LNCaP clone FGC (cell line): ENCODE results near the gene CASP14.
"Not testable (repeated sequence)": the region's sequence is repeated elsewhere in the genome, so short reads cannot be mapped to it uniquely, and the experiment has no call there.

Source experiments
- DNase-seq: peaks from one replicate; pipeline ENCODE4 v3.0.0-alpha.2; 2011; ENCODE audit warnings: low read depth
- H3K4me3 ChIP-seq: 2 replicates; pipeline ENCODE4 v1.5.1; 2011; ENCODE audit warnings: mild to moderate bottlenecking, low read depth, low read length, control low read depth
- CTCF ChIP-seq: IDR thresholded peaks from 2 replicates; pipeline ENCODE4 v1.5.1; 2012; ENCODE audit warnings: mild to moderate bottlenecking; ENCODE audit not compliant: control insufficient read depth, insufficient read depth; ENCODE audit errors: extremely low read depth

Gene CASP14

DNA sequence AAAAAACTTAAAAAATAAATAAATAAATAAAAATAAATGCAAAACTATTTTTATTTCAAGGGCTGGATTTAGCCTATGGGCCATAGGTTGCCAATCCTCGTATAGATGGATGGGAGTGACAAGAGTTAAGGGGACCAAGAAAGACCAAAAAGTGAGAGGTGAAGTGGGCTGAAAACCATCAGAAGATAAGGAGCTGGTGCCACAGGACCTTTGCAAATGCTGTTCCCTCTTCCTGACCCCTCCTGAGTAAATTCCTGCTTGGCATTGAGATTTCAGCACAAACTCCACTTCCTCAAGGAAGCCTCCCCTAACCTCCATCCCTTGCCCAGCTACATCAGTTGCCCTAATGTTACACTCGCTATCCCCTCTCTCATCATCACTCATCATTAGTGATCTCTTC, 43.7 kb downstream of the CASP14 start:
- H3K4me3 ChIP-seq: no peak overlapping the region
- no peak for TF ChIP-seq CTCF
- no peak for DNase-seq

DNA sequence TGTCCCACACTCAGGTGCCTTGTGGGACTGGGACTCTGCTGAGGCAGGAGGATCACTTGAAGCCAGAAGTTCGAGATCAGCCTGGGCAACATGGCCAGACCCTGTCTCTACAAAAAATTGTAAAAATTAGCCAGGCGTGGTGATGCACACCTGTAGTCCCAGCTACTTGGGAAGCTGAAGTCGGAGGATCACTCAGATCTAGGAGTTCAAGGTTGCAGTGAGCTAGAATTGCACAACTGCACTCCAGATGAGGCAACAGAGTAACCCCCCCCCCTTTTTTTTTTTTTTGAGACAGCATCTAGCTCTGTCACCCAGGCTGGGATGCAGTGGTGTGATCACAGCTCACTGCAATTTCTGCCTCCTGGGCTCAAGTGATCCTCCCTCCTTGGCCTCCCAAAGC, 46.9 kb downstream of the CASP14 start:
- no peak for TF ChIP-seq CTCF

DNA sequence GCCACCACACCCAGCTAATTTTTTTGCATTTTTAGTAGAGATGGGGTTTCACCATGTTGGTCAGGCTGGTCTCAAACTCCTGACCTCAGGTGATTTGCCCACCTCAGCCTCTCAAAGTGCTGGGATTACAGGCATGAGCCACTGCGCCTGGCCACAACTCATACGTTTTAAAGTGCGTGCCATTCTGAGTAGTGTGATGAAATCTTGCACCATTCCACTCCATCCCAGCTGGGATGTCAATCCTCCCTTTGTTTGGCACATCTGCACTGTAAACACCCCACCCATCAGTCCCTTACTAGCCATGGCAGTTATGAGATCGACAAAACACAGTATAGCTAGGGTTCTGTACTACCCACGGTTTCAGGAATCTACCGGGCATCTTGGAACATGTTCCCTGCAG, 48.7 kb downstream of the CASP14 start:
- not testable (repeated sequence) for DNase-seq

More for the DNA sequence above, 46.9 kb downstream of the CASP14 start:
- DNase-seq: no peak
- H3K4me3 ChIP-seq: no peak overlapping the region

GRCh38 chr19:15098460-15098859, 49.2 kb downstream of the CASP14 start:
- no peak for DNase-seq
- no peak for TF ChIP-seq CTCF
- no peak overlapping the region for H3K4me3 ChIP-seq

More for the DNA sequence above, 48.7 kb downstream of the CASP14 start:
- H3K4me3 ChIP-seq: not testable (repeated sequence)

DNA sequence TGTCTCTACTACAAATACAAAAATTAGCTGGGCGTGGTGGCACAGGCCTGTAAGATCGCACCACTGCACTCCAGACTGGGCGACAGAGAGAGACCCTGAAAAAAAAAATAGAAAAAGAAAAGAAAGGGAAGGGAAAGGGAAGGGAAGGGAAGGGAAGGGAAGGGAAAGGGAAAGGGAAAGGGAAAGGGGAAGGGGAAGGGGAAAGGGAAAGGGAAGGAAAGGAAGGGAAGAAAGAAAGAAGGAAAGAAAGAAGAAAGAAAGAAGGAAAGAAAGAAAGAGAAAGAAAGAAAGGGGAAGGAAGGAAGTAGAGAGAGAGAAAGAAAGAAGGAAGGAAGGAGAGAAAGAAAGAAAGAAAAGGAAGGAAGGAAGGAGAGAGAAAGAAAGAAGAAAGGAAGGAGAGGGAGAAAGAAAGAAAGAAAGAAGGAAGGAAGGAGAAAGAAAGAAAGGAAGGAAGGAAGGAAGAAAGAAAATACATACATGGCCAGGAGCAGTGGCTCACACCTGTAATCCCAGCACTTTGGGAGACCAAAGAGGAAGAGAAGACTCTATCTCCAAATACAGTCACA, 49.8 kb downstream of the CASP14 start:
- no peak for TF ChIP-seq CTCF
- H3K4me3 ChIP-seq: no peak overlapping the region

DNA sequence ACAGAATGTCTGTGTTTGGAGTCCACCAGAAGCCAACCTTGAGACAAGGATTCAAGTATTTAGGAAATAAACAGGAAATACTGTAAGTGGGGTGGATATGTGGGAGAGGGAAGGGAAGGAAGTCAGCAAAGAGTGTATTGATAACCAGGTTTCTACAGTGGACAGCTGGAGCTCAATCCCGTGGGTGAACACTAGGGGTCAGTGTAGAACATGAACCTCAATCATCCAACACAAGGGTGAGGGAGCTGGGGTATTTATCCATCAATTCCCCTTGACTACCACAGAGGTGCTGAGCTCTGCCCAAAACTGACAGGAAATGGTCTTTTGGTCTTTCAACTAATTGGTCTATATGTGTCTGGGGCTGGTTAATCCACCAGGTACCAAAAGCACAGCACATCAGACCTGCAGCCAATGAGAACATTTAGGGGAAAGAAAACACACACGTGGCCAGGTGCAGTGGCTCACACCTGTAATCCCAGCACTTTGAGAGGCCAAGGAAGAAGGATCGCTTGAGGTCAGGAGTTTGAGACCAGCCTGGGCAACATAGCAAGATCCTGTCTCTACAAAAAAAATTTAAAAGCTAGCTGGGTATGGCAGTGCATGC, 52.3 kb downstream of the CASP14 start:
- no peak for DNase-seq
- H3K4me3 ChIP-seq: no peak overlapping the region
- TF ChIP-seq CTCF: peak; percentile 60

More for the DNA sequence above, 49.8 kb downstream of the CASP14 start:
- no peak for DNase-seq

DNA sequence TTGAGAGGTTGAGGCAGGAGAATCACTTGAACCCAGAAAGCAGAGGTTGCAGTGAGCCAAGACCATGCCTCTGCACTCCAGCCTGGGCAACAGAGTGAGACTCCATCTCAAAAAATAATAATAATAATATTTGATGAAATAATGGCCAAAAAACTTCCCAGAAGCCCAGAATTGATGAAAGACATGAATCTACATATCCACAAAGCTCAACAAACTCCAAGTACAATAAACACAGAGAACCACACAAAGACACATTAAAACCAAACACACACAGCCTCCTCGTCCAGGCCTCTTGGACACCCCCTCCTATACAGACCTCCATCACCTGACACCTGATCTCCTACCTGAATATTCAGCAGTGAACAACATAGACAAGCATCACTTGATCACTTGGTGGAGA, 54.7 kb downstream of the CASP14 start:
- no peak overlapping the region for H3K4me3 ChIP-seq

More for the DNA sequence above, 54.7 kb downstream of the CASP14 start:
- DNase-seq: no peak
- TF ChIP-seq CTCF: no peak
